Activated gamma-delta T cell (primary cell): ENCODE results near the gene KIAA1549.
"Not testable (repeated sequence)": the region's sequence is repeated elsewhere in the genome, so short reads cannot be mapped to it uniquely, and the experiment has no call there.

ENCODE experiments used
- DNase-seq: peaks from one replicate; lab custom pipeline; 2025; lab: John Stamatoyannopoulos, UW

KIAA1549 gene

DNA sequence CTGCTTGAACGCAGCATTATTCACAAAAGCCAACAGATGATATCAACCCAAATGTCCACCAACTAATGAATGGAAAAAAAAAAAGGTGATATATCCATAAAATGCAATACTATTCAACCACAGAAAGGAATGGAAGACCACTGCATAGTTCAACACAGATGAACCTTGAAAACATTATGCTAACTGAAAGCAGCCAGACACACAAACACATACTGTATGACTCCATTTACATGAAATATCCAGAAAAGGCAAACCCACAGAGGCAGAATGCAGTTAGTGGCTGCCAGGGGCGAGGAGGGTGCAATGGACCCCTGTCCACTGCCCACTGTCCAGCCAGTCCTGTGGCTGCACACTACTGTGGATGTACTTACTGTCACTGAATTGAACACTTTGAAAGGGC is 36.6 kb downstream of the KIAA1549 start:
- no peak for DNase-seq

DNA sequence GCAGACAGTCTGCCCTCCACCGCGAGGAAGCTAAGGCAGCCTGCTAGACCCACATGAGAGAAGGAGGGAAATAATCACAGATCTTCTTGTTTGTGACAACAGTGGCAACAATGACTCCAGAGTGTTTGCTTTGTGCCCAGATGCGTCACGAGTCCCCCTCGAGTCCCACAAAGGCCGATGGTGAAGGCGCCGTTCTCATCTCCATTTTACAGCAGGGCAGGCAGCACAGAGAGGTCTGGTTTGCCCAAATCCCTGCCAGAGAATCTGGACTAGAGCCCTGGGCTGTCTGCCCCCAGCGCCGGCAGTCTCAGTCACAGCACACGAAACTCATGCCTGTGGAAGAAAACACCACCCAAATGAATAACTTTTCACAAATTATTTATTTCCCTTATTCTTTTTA is 38.1 kb downstream of the KIAA1549 start:
- DNase-seq, result no peak

DNA sequence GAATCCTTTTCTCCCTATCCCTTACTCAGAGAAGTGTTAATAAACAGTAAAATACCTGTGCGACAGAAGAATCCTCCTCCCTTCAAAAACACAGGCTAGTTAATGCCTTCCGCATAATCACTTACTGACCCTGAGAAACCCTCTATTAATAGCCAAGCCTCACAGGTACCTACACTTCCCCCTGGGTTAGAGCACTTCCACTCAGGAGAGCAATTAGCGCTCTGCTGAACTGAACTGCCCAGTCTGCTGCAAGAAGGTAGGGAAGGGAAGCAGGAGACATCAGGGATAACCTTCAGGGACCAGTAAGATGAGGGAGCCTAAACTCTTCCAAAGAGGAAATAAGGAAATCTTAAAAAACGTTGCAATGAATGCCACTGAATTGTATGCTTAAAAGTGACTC is 39.6 kb downstream of the KIAA1549 start:
- DNase-seq, result no peak

DNA sequence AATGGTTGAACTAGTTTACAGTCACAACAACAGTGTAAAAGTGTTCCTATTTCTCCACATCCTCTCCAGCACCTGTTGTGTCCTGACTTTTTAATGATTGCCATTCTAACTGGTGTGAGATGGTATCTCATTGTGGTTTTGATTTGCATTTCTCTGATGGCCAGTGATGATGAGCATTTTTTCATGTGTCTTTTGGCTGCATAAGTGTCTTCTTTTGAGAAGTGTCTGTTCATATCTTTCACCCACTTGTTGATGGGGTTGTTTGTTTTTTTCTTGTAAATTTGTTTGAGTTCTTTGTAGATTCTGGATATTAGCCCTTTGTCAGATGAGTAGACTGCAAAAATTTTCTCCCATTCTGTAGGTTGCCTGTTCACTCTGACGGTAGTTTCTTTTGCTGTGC is 40.6 kb downstream of the KIAA1549 start:
- not testable (repeated sequence) for DNase-seq

DNA sequence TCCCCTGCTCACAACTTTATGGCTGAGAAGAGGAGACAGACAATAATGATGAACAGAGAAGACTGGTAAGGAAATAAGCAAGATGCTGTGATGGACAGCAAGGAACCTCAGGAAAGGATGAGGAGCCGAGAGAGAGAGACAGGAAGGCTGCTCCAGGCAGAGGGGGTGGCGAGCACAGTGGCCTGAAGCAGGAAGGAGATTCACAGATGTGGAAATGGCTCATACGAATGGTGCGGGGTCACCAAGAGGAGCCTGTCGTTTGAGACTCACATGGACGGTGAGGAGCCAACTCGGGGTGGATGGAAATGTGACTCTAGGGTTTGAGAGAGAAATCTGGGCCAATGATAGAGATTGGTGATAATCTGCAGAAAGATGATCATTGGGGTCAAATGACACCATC is 43.7 kb downstream of the KIAA1549 start:
- DNase-seq, result no peak

DNA sequence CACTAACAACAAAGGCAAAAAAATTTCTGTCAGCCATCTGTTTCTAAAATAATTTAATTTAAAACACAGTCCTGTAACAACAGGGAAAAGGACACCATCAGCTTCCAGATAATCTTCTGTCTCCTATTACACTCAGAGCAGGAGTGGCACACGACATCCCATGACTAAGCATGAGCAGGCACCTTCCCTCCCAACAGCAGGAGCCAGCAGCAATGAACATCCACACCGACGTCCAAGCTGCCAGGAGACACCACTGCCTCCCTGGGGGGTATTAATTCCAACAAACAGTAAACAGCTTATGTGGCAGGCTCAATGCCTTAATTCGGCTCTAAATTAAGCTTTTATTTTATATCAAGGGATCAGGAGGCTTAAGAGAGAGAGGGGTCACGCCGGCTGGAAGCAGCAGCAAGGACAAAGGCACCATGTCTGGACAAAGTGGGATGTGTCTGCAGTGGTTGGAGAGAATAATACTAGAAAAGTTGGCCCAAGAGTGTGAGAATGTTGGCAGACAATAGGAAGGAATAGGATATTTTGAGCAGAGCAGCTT is 45.7 kb downstream of the KIAA1549 start:
- no peak for DNase-seq

DNA sequence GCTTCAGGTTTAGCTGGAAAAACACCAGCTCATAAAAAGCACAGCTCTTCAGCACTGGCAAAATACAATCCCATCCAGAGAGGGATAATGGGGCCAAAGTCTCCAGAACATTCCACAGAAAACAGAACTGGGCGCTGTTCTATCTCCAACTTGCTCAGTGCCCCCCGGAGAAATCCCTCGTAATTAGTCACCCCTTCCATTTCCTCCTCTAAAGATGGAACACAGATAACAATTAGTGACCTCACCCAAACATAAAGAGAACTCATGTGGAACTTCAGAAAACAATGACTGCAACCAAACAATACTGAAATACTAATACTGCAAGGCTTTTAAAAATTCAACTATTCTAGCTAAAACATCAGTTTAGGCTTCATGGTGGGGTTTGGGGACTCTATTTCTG is 46.3 kb downstream of the KIAA1549 start:
- DNase-seq, result no peak

DNA sequence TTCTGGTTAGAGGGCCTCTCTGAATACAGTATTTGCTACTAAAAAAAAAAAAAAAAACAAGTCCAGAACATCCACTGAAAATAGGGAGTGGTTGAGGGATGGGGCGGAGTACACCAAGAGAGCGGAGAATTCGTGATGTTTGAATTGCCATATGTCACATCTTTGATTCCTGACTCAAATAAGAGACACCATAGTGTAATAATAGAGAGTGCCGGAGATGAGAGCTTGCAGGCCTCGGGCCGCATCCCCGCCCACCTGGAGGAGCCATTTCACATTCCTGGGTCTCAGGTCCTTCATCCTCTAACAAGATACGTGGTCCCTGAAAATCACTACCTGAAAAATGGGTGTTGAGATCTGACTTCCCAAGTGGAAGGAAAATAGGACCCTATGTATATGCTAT is 46.8 kb downstream of the KIAA1549 start:
- DNase-seq, result no peak

DNA sequence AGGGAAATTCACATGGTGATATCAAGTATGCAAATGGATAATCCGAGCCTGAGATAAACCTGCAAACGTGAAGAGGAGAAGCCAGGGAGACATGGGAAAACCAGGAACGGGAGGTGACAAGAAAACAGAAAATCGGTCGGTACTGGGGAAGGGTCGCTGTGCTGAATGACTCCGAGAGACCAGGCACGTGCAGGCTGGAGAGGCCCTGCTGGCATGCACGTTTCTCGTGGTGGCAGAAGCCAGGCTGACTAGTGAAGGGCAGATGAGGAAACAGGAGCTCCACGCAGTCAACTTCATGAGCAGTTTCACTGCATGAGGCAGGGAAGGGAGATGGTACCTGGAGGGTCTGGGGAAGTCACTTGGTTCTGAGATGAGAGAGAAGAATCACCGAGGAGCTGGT is 48.3 kb downstream of the KIAA1549 start:
- DNase-seq, result no peak

DNA sequence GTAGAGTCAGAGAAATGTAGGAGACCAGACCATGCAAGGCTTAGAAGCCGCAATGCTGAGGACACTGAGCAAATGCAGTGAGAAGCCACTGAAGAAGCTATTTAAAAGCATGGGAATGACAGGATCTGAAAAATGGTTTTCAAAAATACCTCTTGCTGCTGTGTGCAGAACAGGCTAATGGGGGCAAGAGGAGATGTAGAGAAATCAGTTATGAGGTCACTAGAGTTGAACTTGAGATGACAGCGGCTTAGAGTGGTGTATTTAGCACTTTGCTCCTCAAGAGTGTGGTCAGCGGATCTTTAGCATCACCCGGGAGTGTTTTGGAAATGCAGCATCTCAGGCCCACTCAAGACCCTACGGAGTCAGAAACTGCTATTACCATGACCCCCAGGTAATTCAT is 48.8 kb downstream of the KIAA1549 start:
- no peak for DNase-seq

DNA sequence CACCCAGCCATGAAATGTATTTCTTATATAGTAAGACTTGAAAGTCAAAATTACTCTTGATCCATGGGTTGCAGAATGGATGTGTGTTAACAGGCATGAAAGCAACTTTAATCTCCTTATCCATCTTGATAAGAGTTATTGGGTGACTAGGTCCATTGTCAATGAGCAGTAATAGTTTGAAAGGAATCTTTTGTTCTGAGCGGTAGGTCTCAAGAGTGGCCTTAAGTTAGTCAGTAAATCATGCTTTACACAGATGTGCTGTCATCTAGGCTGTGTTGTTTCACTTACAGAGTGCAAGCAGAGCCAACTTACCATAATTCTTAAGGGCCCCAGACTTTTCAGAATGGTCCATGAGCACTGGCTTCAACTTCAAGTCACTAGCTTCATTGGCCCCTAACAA is 51.2 kb downstream of the KIAA1549 start:
- no peak for DNase-seq

DNA sequence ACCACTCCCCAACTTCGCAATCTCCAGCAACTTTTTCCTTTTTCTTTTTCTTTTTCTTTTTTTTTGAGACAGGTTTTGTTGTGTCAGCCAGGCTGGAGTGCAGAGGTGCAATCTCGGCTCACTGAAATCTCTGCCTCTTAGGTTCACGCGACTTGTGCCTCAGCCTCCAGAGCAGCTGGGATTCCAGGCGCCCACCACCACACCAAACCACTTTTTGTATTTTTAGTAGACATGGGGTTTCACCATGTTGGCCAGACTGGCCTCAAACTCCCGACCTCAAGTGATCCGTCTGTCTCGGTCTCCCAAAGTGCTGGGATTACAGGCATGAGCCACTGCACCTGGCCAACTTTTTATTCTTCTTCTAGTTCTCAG is 55.0 kb downstream of the KIAA1549 start:
- DNase-seq, result no peak

DNA sequence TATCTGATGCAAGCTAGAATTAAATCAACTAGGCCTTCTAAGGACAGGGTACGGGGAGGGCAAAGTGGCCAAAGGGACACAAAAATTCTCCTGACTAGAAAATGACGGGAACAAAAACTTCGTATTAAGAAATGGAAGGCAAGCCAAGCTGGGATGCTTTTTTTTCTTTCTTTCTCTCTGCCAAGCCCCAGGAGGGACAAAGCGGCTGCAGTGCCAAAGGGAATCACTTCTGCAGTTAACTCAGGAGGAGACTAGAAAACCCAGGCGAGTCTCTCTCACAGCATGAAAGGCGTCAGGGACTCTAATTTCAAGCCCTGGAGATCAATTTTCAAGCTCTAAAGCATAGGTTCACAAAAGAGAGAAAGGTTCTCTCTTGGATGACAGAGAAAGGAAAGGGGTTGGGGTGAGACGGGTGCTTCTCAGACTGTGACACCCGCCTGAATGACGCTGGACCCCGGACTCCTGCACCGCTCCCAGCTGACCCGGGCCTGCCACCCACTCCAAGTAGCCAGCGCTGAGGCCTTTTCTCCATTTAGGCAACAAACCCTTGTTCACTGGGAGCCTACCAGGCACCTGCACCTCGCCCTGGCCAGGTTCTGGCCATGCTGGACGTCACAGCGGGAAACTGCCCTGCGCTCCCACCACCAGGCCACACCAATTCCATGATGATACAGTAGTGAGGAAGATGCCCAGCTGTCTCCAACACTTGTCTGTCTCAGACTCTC is 56.5 kb downstream of the KIAA1549 start:
- DNase-seq, result no peak

DNA sequence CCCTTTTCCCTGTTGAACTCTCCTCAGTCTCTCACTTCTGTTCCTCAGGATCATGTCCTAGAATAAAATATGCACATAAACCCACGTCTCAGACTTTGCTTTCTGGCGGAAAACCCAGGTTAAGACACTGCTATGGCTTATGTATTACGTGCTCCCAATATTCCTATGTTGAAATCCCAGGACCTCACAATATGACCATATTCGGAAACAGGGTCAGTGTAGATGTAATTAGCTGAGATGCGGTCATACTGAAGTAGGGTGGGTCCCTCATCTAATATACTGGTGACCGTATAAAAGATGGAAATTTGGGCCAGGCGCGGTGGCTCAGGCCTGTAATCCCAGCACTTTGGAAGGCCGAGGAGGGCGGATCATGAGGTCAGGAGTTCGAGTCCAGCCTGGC is 59.9 kb downstream of the KIAA1549 start:
- no peak for DNase-seq

DNA sequence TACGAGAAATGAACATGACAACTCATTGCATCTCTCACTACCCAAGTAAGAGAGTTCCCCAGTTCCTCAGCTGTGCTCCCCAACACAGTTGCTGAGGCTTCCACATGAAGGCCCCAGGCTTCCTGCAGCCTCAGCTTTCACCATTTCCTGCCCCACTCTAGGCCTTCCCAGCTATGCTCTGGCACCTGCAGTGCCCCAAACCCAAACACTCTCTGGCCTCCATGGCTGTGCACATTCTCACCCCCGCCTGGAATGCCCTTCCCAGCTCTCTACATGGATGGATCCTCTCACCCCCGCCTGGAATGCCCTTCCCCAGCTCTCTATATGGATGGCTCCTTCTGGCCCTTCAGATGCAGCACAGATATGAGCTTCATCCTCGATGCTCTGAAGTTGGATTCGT is 61.3 kb downstream of the KIAA1549 start:
- no peak for DNase-seq

DNA sequence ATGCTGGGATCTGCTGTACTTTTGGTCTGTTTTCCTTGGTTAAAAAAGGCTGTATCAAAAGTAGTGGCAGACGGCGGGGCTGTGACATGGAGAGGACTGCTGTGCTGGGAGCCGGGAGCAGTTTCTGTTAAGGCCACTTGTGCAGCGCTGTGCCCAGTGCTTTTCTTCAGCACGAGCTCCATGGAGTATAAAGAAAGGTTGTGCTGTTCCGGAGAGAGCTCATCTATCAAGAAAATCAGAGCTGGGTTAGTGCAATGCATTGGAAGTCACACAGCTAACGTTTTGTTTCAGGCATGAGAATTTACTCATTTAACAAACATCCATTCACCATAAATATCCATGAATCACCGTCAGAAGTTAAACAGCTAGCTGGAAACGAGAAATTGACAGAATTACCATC is 62.0 kb downstream of the KIAA1549 start:
- no peak for DNase-seq

DNA sequence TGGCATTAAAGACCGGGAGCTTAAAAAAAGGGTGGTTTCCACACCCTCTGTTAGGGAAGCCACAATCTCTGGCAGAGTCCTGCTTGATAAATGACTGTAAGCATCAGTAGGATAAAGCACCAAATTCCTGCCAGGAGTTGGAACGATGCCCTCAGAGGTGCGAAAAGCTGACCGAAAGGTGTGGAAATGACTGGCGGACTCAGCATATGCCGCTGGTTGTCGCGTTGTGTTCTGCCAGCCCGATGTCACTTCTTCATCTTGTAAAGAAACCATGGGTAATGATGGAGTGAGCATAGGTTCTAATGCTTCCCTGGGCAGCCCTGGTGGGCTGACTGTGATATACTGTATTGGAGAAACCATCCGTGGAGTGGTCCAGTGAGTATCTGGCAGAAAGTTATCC is 62.4 kb downstream of the KIAA1549 start:
- DNase-seq, result no peak

DNA sequence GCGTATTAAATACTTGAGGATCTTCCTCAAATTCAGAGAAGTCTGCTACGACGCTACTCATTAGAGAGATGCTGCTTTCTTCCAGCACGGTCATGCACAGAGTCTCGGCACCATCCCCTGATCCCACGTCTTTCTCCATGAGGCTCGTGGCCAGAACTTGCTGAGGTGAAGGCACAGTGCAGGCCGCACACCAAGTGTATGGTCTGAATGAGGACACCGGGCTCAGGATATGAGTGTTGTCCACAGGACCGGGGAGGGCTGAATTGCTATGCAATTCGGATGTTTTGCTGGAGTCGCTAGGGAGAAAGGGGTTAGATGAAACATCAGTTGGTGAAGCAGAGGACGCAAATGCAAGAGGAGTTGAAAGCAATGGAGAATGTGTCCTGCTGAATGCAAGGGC is 63.0 kb downstream of the KIAA1549 start:
- DNase-seq, result no peak

DNA sequence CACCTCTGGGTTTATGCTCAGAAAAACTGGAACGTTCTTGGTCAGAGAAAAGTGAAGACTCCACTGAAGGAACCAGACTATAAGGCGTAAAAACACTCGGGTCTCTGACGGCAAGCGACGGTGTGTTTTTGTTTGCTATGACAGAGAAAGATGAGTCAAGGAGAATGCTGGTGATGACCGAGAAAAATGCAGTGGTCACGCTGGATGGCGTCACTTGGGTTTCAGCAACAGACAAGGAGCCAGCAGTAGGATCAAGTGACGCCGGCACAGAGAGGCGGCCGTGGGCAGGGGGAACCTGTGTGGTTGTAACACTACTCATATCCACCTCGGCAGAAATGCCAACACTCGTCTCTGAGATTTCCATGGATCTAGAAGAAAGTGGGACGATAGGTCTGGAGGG is 63.4 kb downstream of the KIAA1549 start:
- no peak for DNase-seq

DNA sequence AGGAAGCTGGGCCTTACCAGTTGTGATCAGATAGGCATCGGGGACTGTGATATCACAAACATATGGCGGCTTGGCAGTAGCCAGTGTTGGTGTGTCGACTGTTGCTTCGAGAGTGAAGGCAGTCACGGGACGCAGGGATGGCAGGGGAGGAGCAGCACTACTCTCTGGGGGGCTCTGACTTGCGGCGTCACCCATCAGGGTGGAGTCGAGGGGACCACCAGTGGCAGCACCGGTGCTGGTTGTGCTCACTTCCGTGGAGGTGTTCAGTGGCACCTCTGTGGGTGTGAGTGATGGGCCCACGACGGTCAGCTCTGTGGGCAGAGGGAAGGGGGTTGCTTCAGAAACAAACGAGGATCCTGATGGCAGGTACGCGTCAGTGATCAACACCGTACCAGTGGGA is 64.5 kb downstream of the KIAA1549 start:
- DNase-seq, result no peak

DNA sequence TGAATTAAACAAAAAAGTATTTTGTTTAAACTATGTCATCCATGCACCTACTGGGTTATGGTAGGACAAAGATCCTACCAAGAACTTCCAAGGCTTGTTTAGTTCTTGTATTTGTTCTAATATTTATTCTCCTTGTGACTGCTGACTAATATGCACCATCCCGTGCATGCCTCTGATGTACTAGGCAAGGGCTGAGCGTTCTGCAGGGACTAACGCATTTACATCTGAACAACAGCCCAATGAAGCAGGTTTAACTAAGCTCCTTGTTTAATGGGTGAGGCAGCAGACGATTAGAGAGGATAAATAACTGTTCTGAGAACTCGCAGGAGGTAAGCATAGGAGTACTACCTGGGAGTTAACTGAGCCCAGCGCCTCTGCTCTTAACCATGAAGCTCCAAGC is 64.9 kb downstream of the KIAA1549 start:
- DNase-seq, result no peak

DNA sequence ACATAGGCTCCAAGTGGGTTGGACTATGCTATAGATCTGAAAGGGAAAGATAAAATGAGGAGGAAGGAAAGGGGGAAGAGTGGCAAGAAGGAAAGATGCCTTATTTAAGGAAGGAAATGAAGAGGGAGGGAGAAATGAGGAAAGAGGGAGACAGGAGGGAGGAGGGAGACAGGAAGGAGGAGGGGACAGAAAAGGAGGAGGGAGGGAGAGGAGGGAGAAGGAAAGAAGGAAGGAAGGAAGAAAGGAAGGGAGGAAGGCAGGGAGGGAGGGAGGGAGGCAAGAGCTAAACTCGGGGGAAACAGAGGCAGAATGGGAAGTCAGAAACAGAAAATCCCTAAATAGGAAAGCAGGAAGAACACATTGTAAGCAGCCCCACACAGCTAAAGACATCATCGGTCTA is 67.4 kb downstream of the KIAA1549 start:
- DNase-seq, result no peak

DNA sequence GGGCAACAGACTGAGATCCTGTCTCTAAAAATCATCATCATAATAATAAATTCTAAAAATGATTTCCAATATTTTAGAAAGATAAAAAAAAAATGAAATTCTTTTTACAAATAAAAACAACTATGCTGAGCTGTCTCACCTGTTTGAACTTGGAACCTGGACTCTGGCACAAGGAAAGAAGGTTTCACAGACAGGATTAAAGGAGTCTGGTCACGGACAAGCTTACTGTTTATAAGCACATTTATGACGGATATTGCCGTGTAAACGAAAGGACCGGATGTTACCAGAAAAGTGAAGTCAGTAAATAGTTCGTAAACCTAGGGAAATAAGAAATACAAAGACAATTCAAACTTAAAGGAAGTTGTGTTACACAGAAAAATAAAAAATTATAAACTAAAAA is 70.2 kb downstream of the KIAA1549 start:
- DNase-seq, result no peak

DNA sequence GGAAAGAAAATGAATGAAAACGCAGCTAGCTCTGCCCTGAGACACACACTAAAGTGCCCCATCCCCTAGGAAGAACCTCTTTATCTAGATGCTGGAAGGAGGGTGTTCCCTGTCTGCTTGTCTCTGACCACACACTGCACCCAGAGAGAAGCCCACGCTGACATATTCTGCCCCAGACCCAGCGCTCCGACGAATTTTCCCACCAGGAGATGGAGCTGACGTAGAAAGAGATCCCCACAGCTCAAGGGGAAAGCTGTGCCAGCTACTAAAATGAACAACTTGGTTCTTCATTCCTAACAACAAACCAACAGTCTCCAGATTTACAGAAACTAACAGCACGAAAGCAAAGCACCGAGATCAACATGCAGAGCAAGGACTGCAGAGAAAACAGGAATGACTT is 73.3 kb downstream of the KIAA1549 start:
- DNase-seq, result no peak
